ENCODE data around the gene EPB41L1. TPM values are rescaled to one million over a fixed set of nuclear protein-coding genes. Genes with fewer than 3 reads are reported as not detected.

The EPB41L1 gene
- total RNA-seq, 1 experiment from 2014 or later: 6.0 TPM

DNA sequence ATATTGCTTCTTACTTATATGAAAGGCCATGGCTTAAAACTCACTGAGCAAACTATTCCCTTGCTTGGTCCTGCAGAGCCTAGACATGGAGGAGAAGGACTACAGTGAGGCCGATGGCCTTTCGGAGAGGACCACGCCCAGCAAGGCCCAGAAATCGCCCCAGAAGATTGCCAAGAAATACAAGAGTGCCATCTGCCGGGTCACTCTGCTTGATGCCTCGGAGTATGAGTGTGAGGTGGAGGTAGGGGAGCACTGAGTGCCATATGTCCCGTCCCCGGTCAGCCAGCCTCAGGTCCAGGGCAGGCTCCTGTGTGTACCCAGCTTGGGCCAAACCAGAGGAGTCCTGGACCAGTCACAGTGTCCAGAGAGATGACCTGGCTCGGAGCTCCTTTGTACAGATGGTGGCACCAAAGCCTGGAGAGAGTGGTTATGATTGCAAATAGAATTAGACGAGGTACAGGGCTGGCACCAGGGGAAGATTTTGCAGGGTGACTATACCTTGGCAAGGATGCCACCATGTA is 21.0 kb downstream of the EPB41L1 start:
- peak; percentile 45 for DNase-seq (ENCODE audit: low read depth, low spot score)
- in situ Hi-C loops (cut with HindIII; ENCODE audit: low pct_unique_long_range_greater_than_20kb, low sequenced_read_pairs): no loop called here

DNA sequence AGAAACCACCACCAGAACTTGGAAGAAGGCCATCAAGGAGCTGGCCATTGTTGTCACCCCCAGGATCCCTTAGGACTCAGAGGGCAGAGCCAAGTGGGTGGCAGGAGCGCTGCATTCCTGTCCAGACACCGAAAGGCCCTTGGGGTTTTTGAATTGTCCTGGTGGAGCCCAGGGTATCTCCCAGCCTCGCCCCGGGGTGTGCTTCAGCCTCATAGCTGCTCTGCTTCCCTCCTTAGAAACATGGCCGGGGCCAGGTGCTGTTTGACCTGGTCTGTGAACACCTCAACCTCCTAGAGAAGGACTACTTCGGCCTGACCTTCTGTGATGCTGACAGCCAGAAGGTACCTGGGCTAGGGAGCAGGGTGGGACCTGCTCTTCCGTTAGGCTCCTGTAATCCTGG is 23.2 kb downstream of the EPB41L1 start:
- in situ Hi-C loops (cut with HindIII; ENCODE audit: low pct_unique_long_range_greater_than_20kb, low sequenced_read_pairs): no loop called here
- no peak for DNase-seq (ENCODE audit: low read depth, low spot score)

DNA sequence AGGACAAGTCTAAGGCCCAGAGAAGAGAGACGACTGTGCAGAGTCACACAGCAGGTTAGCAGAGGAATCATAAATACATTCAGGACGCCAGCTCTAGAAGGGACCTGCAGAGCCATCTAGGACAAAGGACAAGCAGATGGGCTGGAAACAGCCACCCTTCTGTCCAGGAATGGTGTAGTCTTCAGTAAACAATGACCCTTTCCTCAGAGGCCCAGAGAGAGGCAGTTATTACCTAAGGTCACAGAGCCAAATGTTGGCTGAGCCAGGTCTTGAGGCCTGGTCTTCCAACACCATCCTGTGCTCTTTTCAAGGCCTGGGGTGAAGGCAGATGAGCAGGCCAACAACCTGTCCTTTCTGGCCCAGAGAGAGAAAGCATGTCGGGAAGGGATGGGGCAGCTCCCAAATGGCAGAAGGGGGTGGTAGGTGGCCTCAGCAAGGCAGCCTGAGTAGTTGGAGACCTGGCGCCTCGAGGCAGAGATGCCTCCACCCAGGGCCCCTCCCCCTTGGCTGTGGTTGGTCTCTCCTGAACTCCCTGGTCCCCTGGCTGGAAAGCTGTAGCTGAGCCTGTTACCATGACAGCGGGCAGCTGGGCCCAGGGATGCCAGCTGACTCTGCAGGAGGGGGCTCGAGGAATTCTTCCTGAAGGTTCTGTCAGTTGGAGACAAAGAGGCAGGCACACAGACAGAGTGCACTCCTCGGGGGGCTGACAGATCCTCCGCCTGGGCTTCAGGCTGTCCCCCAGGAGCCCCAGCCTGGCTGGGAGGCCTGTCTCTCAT is 24.8 kb downstream of the EPB41L1 start:
- in situ Hi-C loops (cut with HindIII; ENCODE audit: low pct_unique_long_range_greater_than_20kb, low sequenced_read_pairs): no loop called here

DNA sequence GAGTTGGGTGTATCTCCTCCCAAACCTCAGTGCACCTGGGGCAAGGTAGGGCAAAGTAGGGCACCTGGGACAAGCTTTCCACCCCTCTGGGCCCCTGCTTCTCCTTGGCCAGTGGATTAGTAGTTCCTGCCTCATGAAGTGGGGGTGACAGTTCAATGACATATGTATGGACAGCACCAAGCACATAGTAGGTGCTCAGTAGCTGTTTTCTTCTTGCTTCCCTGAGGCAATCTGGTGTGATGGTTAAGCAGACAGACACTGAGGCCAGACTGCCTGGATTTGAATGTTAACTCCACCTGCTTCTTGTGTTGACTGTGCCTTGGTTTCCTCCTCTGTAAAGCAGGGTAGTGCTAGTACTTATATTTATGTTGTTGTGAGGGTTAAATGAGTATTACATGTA is 25.8 kb downstream of the EPB41L1 start:
- in situ Hi-C loops (cut with HindIII; ENCODE audit: low pct_unique_long_range_greater_than_20kb, low sequenced_read_pairs): no loop called here
- DNase-seq (ENCODE audit: low read depth, low spot score): no peak

More for the DNA sequence above, 24.8 kb downstream of the EPB41L1 start:
- DNase-seq (ENCODE audit: low read depth, low spot score): no peak

DNA sequence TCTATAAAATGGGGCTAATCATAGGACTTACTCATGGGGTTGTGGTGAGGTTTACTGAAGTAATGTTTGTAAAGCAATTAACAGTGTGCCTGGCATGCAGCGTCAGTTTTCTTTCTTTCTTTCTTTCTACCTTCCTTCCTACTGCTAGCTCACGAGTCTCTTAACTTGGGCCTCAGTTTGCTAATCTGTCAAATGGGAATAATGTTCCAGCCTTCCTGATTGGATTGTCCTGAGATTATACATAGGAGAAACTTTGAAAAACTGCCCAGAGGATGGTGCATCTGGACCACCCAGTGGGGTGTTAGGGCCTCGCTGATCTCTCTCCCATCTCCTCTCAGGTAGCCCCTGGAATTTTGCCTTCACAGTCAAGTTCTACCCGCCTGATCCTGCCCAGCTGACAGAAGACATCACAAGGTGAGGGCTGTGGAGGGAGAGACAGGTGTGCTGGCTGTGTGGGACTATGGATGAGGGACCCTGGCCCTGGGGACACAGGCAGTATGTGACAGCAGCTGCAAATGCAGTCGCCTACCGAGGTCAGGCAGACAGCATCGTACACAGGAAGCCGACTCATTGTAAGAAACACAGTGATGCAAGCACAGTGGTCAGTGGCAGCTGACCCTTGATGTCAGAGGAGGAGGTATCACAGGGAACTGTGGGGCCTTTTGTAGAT is 27.5 kb downstream of the EPB41L1 start:
- in situ Hi-C loops (cut with HindIII; ENCODE audit: low pct_unique_long_range_greater_than_20kb, low sequenced_read_pairs): no loop called here
- peak; percentile 61 for DNase-seq (ENCODE audit: low read depth, low spot score)

DNA sequence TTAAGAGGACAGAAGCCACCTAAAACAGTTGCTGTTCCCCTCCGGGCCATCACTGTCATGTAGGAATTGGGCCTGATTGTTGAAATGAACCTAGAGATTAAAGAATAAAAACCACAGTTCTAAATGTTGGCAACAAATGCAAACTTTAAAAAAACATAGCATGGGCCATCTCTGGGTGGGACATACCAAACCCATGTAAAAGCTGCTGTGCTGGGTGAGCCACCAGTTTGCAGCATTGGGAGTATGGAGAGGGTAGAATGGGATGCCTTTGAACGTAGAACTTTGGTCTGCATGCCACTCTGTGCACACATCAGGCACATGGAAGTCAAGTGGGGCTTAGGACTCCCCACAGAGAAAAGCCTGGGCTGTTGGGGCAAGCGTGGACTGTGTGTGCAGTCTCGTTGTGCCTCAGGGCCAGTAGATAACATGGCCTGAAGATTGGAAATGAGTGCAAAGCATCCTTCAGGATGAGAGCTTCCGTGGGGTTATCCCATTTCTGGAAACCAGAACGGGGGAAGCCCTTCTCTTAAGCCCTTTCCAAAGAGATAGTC is 28.1 kb downstream of the EPB41L1 start:
- in situ Hi-C loops (cut with HindIII; ENCODE audit: low pct_unique_long_range_greater_than_20kb, low sequenced_read_pairs): no loop called here
- DNase-seq (ENCODE audit: low read depth, low spot score): no peak

DNA sequence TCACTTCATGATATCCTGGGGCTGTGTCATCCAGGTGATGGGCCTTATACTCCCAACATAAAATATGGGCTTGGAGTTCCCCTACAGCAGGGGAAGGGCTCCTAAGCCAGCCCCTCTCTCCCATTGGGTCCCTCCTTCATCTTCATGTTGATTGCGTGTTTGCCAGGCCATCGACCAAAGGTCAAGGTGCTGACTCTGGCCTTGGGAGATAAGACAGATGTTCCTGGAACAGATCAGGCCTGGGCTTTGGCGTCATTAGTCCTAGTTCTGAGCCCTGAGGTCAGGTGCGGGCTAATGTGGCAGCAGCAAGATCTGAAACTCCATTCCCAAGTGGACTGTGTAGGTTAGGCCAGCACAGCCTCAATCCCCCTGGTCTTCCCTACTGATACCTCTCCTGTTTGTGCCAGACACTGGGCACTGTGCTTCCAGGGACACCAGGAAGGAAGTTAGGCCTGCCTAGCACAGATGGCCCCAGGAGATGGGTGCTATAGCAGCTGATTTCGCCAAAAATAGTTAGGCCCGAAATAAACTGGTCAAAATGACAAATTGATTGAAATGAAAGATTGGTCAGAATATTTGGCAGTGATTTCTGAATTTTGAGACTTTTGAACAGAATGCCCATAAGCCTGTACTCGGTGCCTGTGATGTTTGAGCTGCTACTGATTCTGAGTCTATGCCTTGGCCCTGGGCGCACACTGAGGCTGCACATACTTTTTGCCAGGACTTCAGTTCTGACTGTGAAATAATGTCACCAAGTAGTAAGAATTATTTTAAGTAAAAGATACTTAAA is 28.8 kb downstream of the EPB41L1 start:
- in situ Hi-C loops (cut with HindIII; ENCODE audit: low pct_unique_long_range_greater_than_20kb, low sequenced_read_pairs): no loop called here
- no peak for DNase-seq (ENCODE audit: low read depth, low spot score)

DNA sequence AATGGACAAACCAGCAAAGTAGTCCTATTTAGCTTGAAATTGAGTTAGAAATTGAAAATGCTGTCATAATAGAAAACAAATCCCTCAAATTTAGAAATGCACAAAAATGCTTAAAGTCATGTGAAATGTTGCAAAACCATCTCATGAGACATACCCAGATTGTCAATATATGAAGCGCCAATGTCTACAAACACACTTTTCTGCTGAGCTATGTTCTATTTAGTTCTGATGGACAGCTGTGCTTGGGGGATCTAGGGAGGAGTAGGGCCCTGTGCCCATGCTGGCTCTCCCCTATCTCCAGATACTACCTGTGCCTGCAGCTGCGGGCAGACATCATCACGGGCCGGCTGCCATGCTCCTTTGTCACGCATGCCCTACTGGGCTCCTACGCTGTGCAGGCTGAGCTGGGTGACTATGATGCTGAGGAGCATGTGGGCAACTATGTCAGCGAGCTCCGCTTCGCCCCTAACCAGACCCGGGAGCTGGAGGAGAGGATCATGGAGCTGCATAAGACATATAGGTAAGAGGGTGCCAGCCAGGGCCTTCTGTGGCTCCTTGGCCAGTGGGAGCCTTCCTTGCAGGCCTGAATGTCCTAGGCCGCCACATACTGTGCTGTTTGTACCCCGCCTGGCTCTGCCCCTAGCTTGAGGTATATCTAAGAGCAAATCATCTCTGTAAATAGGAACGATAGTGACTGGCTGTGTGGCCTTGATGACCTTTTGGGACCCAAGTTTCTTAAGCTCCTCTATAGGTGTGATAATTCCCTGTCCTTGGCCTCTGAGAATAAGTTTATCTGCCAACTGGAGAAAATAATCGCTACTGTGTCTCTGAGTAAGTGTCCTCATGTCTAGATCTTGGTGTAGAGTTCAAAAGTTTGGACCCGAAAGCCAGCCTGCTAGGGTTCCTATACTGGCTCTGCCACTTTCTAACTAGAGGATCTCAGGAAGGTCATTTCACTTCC is 30.6 kb downstream of the EPB41L1 start:
- no peak for DNase-seq (ENCODE audit: low read depth, low spot score)
- in situ Hi-C loops (cut with HindIII; ENCODE audit: low pct_unique_long_range_greater_than_20kb, low sequenced_read_pairs): no loop called here

DNA sequence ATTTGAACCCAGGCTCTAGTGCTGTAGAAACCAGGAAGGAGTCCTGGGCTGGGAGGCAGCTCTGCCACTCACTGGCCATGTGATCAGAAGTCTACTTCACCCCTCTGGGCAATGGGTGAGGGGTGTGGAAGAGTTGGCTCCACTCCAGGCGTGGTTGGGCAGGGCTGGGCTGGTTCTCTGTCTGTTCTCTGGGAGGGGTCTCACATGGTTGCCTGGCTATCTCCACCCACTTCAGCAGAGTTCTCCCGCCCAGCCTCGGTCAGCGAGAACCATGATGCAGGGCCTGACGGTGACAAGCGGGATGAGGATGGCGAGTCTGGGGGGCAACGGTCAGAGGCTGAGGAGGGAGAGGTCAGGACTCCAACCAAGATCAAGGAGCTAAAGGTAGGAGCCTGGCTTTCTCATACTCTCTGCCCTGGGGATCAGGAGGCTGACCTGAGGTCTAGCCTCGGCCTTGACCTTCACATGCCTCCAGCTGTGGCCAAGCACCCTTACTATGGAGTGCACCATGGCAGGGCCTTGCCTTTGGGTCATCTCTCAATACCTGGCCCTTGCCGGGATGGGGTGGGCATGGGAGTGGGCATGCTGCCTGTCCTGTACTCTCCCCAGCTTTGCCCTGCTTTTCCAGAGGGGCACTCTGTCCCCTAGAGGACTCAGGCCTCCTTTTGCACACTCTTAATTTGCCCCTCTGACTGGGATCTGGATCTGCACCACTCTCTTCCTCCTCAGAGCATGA is 39.6 kb downstream of the EPB41L1 start:
- no peak for DNase-seq (ENCODE audit: low read depth, low spot score)
- in situ Hi-C loops (cut with HindIII; ENCODE audit: low pct_unique_long_range_greater_than_20kb, low sequenced_read_pairs): no loop called here

DNA sequence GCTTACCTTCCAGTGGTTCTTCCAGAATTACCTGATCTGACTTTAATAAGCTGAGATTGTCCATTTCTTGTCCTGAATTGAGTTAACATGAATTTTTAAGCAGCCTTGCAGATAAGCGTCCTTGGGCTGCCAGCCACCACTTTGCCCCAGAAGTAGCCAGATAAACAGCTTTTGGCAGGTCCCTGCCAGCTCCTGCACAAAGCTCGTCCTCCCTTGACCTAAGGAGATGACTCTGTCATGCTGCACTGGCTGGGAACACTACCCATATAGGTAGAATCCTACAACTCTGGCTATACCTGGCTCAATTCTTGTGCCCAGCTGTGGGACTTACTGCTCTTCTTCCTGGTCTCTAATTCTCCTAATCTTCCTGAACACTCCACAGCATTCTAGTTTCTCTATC is 42.1 kb downstream of the EPB41L1 start:
- in situ Hi-C loops (cut with HindIII; ENCODE audit: low pct_unique_long_range_greater_than_20kb, low sequenced_read_pairs): no loop called here
- DNase-seq (ENCODE audit: low read depth, low spot score): no peak

DNA sequence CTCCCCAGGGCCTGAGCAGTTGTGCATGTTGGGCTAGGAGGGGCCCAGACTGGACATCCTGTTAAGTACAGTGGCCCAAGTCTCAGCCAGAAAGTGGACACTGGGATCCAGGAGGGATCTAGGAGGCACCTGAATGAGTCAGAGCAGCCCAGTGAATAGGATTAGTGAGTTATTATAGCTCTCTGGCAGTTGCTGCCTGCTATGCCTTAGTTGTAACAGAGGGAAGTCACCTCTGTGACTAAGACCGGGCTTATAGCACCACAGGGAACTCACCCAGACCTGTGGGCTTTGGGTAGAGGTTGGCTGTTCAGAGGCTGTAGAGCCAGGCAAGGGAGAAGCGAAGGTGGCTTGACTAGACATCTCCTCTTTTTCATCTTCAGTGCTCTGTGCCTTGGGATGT is 42.7 kb downstream of the EPB41L1 start:
- no peak for DNase-seq (ENCODE audit: low read depth, low spot score)
- in situ Hi-C loops (cut with HindIII; ENCODE audit: low pct_unique_long_range_greater_than_20kb, low sequenced_read_pairs): no loop called here

DNA sequence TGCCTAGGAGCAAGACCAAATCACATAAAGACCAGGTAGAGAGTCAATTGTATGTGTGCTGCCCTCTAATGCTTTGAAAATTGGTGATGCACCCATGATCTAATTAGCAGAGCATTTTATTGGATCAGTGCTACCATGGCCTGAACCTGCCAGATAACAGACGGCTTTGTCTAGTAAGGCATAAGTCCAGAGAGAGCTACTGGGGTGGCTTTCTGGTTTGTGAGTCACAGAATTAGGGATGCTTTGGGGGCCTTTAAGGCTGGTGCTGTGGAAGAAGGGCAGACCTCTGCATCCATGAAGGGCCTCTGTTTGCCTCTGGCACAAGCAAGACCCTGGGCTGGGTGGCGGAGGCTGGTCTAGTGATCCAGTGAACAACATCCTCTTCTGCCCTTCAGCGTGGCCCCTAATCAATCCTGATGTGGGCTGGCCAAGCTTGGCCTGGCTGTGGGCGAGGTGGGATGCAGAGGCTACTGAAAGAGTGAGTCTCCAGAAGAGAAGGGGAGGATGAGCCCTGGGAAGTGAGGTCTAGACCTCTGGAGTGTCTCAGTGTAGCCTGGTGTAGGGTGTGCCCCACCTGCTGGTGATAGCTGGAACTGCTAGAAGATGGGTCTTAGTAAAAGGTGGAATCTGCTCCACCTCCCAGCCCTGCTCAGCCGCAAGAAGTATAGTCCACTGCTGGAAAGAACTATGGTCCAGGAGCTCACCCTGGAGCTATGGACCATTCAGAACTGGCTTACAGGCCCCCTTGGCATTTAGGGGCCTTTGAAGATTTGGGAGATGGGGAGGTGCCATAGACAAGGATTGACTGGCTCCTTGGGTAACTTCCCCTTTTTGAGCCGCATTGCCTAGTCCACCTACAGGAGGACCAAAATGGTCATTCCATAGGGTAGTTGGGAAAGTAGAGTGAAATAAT is 45.1 kb downstream of the EPB41L1 start:
- peak; percentile 89 for DNase-seq (ENCODE audit: low read depth, low spot score)
- in situ Hi-C loops (cut with HindIII; ENCODE audit: low pct_unique_long_range_greater_than_20kb, low sequenced_read_pairs): no loop called here

DNA sequence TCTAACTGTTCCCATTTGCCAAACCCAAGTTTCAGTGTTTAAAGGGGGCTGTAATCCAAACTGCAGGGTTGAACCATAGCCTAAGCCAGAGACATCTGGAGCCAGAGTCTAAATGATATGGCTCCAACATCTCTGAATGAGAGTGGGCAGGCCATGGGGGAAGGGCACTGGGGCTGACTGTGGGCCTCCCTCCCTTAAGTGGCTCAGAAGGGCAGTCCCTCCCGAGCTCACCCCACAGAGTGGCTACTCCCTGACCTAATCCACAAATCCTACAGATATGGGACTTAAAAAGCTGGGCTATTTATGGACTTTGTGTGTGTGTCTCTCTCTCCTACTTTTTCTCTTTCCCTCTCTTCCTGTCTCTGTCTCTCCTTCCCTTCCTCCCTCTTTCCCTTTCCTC is 45.9 kb downstream of the EPB41L1 start:
- DNase-seq (ENCODE audit: low read depth, low spot score): no peak
- in situ Hi-C loops (cut with HindIII; ENCODE audit: low pct_unique_long_range_greater_than_20kb, low sequenced_read_pairs): no loop called here

DNA sequence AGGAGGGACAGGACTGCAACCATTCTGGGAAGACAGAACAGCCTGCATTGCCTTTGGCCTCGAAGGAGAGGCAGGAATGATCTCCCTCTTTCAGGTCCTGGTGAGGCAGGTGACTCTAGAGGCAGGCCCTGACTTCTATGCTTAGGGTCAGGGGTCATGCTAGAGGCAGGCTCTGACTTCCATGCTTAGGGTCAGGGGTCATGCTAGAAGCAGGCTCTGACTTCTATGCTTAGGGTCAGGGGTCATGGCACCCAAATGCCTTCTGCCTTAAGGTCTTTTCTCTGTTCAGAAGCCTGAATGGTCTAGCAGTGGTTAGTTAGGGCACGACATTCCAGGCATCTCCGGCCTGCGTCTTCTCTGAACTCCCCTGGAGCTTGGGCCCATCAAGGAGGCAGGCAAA is 46.7 kb downstream of the EPB41L1 start:
- DNase-seq (ENCODE audit: low read depth, low spot score): no peak
- in situ Hi-C loops (cut with HindIII; ENCODE audit: low pct_unique_long_range_greater_than_20kb, low sequenced_read_pairs): no loop called here

DNA sequence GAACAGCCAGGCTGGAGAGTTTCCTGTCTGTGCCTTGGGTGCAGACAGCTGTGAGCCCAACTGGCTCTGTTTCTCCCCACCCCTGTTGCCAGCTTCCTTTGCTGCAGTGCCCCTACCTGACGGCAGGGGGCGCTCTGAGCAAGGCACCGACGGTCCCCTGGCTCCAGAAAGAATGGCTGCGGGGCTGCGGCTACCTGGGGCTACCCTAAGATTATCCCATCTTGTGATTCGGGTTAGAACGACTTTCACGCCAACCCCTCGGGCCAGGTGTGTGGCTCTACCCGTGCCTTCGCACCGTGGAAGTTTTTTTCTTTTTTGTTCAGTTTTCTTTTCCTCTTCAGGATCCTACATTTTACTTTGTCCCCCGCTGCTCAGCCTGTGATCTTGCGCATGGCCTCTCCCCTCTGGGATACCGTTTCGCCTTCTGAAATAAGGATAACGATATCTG is 48.4 kb downstream of the EPB41L1 start:
- peak; percentile 71 for DNase-seq (ENCODE audit: low read depth, low spot score)
- in situ Hi-C loops (cut with HindIII; ENCODE audit: low pct_unique_long_range_greater_than_20kb, low sequenced_read_pairs): no loop called here
